Left renal pelvis (tissue), 4 donors: Measurements from ENCODE around the gene CHRNB1. TPM values are rescaled to one million over a fixed set of nuclear protein-coding genes. Genes with fewer than 3 reads are reported as not detected.
"Not testable (repeated sequence)": the region's sequence is repeated elsewhere in the genome, so short reads cannot be mapped to it uniquely, and the experiment has no call there.

Experiments used
- DNase-seq, 4 donors: peaks; one replicate each; pipeline ENCODE4 v3.0.0-alpha.2; 2013; ENCODE audit warnings: low read depth in 4 of 4, low spot score in 3 of 4
- polyA plus RNA-seq, 4 donors: library from polyadenylated mRNA; unstranded; fragments of 120-200 nt; gene quantifications; one replicate each; pipeline ENCODE4 v1.2.1, GENCODE V29; 2013; ENCODE audit not compliant: insufficient read length in 4 of 4

Gene CHRNB1
- polyA plus RNA-seq, 4 donors = 9.0 to 15.1 (median 9.8) TPM

DNA sequence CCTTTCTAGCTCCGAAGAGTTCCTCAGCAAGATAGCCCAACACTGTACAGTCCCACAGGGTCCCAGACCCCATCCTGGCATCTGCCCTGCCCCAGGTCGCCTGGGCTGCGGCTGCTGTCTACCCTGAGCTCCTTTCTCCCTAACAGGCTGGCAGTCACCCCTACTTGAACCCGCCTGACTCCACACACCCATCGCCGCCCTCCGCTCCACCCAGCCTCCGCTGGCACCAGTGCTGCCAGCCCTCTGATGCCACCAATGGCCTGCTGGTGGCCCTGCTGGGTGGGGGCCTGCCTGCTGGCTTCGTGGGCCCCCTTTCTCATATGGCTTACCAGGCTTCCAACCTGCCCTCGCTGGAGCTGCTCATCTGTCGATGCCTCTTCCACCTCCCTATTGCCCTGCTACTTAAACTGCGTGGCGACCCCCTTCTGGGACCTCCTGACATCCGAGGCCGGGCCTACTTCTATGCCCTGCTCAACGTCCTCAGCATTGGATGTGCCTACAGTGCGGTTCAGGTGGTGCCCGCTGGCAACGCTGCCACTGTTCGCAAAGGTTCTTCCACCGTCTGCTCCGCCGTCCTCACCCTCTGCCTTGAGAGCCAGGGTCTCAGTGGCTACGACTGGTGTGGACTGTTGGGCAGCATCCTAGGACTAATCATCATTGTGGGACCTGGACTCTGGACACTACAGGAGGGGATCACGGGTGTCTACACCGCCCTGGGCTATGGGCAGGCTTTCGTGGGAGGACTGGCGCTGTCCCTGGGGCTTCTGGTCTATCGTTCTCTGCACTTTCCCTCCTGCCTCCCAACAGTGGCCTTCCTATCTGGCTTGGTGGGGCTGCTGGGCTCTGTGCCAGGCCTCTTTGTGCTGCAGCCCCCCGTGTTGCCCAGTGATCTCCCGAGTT lies 37.2 kb downstream of the CHRNB1 start:
- not testable (repeated sequence) for DNase-seq

DNA sequence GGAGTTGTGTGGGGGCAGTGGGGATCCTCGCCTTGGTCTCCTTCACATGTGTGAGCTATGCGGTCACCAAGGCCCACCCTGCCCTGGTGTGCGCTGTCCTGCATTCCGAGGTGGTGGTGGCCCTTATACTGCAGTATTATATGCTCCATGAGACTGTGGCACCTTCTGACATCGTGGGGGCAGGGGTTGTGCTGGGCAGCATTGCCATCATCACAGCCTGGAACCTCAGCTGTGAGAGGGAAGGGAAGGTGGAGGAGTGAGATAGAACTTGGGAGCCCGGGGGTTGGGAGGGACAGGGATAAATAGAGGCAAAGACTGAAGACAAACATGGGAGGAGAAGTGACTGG lies 37.9 kb downstream of the CHRNB1 start:
- DNase-seq = not testable (repeated sequence)

- DNase-seq = peak in 3 of 4 donors; percentile 69 to 85 (median 78)
Observed at GRCh38 chr17:7483255-7484066, 38.6 kb downstream of the CHRNB1 start.

- peak; percentile 94 to 97 (median 96) for DNase-seq
Observed at GRCh38 chr17:7484067-7484918, 39.4 kb downstream of the CHRNB1 start, which contains the start of gene POLR2A. Gene POLR2A, plus strand, starts transcription at chr17:7484366.

DNA sequence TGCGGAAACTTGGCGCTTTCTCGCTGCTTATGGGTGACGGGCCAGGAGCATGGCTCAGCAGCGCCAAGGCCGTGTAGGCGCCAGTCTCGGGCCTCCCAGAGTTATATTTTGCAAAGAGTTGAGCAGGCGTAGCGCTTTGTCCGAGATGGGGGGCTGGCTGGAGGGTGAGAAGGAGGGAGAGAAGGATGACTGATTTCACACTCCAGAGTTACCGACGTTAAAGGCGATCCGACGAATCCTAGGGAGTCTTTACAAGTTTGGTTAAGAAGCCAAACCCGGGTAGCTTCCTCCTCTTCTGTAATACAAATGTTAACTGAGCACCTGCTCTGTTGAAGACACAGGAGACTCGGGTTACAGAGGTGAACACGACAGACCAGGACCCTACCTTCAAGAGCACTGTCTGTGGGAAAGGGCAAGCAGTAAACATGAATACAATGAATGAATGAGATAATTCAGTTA lies 40.1 kb downstream of the CHRNB1 start:
- no peak for DNase-seq

- no peak for DNase-seq
Observed at GRCh38 chr17:7486181-7486580, 41.3 kb downstream of the CHRNB1 start.

- DNase-seq = no peak
Observed at GRCh38 chr17:7490144-7490543, 45.3 kb downstream of the CHRNB1 start.

- no peak for DNase-seq
Observed at GRCh38 chr17:7491583-7491982, 46.7 kb downstream of the CHRNB1 start.

DNA sequence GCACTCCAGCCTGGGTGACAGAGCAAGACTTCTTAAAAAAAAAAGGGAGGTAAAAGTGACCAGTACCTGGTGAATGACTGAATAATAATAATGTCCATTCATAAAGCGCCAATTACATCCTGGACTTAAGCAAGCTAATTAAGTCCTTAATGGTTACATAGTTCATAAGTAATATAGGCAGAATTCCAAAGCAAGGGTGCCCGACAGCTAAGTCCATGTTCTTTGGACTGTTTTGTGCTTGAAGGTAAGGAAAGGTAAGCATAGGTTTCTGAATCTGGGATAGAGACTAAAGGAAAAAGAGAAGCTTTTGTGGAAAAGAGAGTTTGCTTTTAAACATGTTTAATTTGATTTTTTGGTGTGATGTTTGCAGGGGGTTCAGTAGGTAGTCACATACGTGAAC lies 49.1 kb downstream of the CHRNB1 start:
- no peak for DNase-seq

- DNase-seq = no peak
Observed at GRCh38 chr17:7495906-7496434, 51.1 kb downstream of the CHRNB1 start.

DNA sequence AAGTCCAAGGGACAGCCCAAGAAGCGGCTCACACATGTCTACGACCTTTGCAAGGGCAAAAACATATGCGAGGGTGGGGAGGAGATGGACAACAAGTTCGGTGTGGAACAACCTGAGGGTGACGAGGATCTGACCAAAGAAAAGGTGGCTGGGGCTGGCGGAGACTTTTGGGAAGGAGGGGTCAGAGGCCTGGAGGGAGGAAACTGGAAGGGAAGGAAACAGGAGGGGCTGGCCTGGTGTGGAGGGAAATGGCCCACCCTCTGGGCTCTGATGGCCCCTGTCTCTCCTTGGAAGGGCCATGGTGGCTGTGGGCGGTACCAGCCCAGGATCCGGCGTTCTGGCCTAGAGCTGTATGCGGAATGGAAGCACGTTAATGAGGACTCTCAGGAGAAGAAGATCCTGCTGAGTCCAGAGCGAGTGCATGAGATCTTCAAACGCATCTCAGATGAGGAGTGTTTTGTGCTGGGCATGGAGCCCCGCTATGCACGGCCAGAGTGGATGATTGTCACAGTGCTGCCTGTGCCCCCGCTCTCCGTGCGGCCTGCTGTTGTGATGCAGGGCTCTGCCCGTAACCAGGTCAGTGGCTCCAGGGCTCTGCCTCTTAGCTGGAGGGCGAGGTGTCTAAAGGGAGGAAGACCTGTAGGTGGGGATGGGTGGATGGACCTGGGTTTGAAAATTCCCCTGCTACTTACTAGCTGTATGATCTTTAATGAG lies 51.8 kb downstream of the CHRNB1 start:
- no peak for DNase-seq

- DNase-seq = no peak
Observed at GRCh38 chr17:7497228-7497627, 52.4 kb downstream of the CHRNB1 start.

DNA sequence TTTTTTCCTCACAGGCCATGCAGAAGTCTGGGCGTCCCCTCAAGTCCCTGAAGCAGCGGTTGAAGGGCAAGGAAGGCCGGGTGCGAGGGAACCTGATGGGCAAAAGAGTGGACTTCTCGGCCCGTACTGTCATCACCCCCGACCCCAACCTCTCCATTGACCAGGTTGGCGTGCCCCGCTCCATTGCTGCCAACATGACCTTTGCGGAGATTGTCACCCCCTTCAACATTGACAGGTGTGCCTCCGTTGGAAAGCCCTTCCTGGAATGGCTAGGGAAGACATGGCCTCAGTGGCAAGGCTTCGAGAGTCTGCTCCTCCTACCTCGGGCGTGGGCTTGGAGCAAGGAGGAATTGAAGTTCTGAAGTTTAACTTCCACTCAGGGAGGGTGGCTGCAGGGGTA lies 52.8 kb downstream of the CHRNB1 start:
- no peak for DNase-seq

GRCh38 chr17:7499161-7499560 lies 54.3 kb downstream of the CHRNB1 start:
- DNase-seq = no peak

DNA sequence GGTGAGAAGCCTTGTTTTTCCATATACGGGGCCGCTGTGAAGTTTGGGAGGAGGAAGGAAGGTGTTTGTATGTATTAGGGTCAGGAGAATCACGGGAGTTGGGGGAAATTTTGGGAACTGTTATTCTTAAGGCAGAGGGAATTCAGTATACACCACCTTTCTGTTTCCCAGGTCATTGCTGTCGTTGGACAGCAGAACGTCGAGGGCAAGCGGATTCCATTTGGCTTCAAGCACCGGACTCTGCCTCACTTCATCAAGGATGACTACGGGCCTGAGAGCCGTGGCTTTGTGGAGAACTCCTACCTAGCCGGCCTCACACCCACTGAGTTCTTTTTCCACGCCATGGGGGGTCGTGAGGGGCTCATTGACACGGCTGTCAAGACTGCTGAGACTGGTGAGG lies 56.9 kb downstream of the CHRNB1 start:
- no peak for DNase-seq

- no peak for DNase-seq
Observed at GRCh38 chr17:7502171-7502847, 57.4 kb downstream of the CHRNB1 start.

DNA sequence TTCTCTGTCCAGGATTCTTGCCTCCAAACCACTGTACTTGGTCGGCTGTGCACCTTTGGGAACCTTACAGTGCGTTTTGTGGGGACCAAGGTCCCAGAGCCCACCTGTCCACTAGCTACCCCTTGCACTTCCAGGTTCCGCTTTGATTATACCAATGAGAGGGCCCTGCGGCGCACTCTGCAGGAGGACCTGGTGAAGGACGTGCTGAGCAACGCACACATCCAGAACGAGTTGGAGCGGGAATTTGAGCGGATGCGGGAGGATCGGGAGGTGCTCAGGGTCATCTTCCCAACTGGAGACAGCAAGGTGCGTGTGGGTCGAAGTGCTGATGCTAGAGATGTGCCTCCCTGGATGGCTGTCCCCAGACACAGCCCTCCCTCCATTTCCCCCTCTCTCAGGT lies 58.1 kb downstream of the CHRNB1 start:
- no peak for DNase-seq

- no peak for DNase-seq
Observed at GRCh38 chr17:7503521-7503920, 58.7 kb downstream of the CHRNB1 start.
